HCT116 (cell line): ENCODE measurements around the gene GOLT1A. TPM values are rescaled to one million over a fixed set of nuclear protein-coding genes. Genes with fewer than 3 reads are reported as not detected.

Source experiments
- ATAC-seq: fragments of 200-7000 bp; cut with Tn5 transposase; 2 replicates; pipeline ENCODE4 v1.9.1; 2020; ENCODE audit warnings: mild to moderate bottlenecking, moderate library complexity
- BruUV-seq: library from RNA; stranded (reverse); fragments of 400-500 nt; replicated peaks from 2 replicates; lab custom pipeline; 2021; lab: Mats Ljungman, UMichigan
- CTCF ChIA-PET: fragments of 300-600 bp; sonication (Branson Sonifier 250); formaldehyde crosslinking; loops from one replicate; lab custom pipeline; 2021; ENCODE audit warnings: antibody characterized with exemption; lab: Charles Lee
- POLR2A ChIA-PET: fragments of 300-600, 350-600 bp; sonication (Branson Sonifier 250); formaldehyde crosslinking; loops from one replicate; lab custom pipeline; 2021; ENCODE audit warnings: antibody characterized with exemption; lab: Charles Lee
- RAD21 ChIA-PET, 2 experiments: fragments of 300-600 bp; sonication (Branson Sonifier 250); formaldehyde crosslinking; loops; one replicate each; lab custom pipeline; 2023; ENCODE audit warnings: low total read pairs in 2 of 2; ENCODE audit not compliant: uncharacterized antibody in 2 of 2, unreplicated experiment in 2 of 2, low non-redundant PET in 1 of 2; lab: Charles Lee
- DNase-seq: peaks from one replicate; pipeline ENCODE4 v3.0.0-alpha.2; 2010; ENCODE audit warnings: low read depth, low spot score
- H2AFZ ChIP-seq: fragments of 200-600 bp; shearing (Covaris generic), sonication (generic); 2 replicates; pipeline ENCODE4 v1.6.1; 2017; ENCODE audit warnings: low read depth, mixed run types, mixed read lengths, antibody characterized with exemption, low read length; ENCODE audit not compliant: poor library complexity, severe bottlenecking
- H3K27ac ChIP-seq: 2 replicates; pipeline ENCODE4 v1.5.1; 2012; ENCODE audit warnings: low read depth, low read length
- H3K27me3 ChIP-seq: fragments of 200-600 bp; sonication (generic); 2 replicates; pipeline ENCODE4 v1.6.1; 2016; ENCODE audit warnings: mixed run types, low read length, mixed read lengths; ENCODE audit not compliant: insufficient read depth
- H3K36me3 ChIP-seq, 2 experiments: fragments of 200-500 bp in 1 of 2; fragments of 200-600 bp in 1 of 2; sonication (Bioruptor generic) in 1 of 2; sonication (generic) in 1 of 2; 2 replicates each; pipeline versions ENCODE4 v1.5.1 to v1.6.1; 2014 to 2016; ENCODE audit warnings: low read length in 2 of 2, inconsistent platforms in 1 of 2, mixed read lengths in 1 of 2, mixed run types in 1 of 2; ENCODE audit not compliant: insufficient read depth in 2 of 2, control insufficient read depth in 1 of 2
- H3K4me1 ChIP-seq, 2 experiments: fragments of 200-600 bp in 1 of 2; sonication (generic) in 1 of 2; 2 replicates each; pipeline versions ENCODE4 v1.5.1 to v1.6.1; 2012 to 2017; ENCODE audit warnings: low read length in 2 of 2, inconsistent platforms in 1 of 2, mild to moderate bottlenecking in 1 of 2, mixed read lengths in 1 of 2, mixed run types in 1 of 2, moderate library complexity in 1 of 2; ENCODE audit not compliant: insufficient read depth in 2 of 2, control insufficient read depth in 1 of 2
- H3K4me2 ChIP-seq: fragments of 200-600 bp; sonication (generic); 2 replicates; pipeline ENCODE4 v1.6.1; 2017; ENCODE audit warnings: mixed run types, low read length, mixed read lengths
- H3K4me3 ChIP-seq, 2 experiments: fragments of 200-600 bp in 1 of 2; sonication (generic) in 1 of 2; replicated peaks in 1 of 2; 2 replicates each; pipeline ENCODE4 v1.5.1; 2011 to 2016; ENCODE audit warnings: low read length in 2 of 2, control low read depth in 1 of 2, low read depth in 1 of 2, mild to moderate bottlenecking in 1 of 2, mixed read lengths in 1 of 2, mixed run types in 1 of 2
- H3K79me2 ChIP-seq: fragments of 200-600 bp; sonication (generic); 2 replicates; pipeline ENCODE4 v1.6.1; 2017; ENCODE audit warnings: mild to moderate bottlenecking, mixed run types, low read length, moderate library complexity, mixed read lengths; ENCODE audit not compliant: insufficient read depth
- H3K9ac ChIP-seq: fragments of 200-600 bp; sonication (generic); 2 replicates; pipeline ENCODE4 v1.6.1; 2016; ENCODE audit warnings: low read length, mixed read lengths
- H3K9me2 ChIP-seq: fragments of 200-600 bp; sonication (generic), shearing (Covaris generic); 2 replicates; pipeline ENCODE4 v1.6.1; 2017; ENCODE audit warnings: mixed run types, mild to moderate bottlenecking, moderate library complexity; ENCODE audit not compliant: insufficient read depth
- H3K9me3 ChIP-seq, 2 experiments: fragments of 200-500 bp in 1 of 2; fragments of 200-600 bp in 1 of 2; sonication (Bioruptor generic) in 1 of 2; sonication (generic) in 1 of 2; 2 replicates each; pipeline ENCODE4 v1.6.1; 2014 to 2017; ENCODE audit warnings: low read length in 2 of 2, mixed read lengths in 2 of 2, inconsistent platforms in 1 of 2, low read depth in 1 of 2, mild to moderate bottlenecking in 1 of 2, mixed run types in 1 of 2, moderate library complexity in 1 of 2; ENCODE audit not compliant: control insufficient read depth in 1 of 2, insufficient read depth in 1 of 2
- H4K20me1 ChIP-seq: fragments of 200-600 bp; sonication (generic), shearing (Covaris generic); 2 replicates; pipeline ENCODE4 v1.6.1; 2017; ENCODE audit warnings: mixed run types, mild to moderate bottlenecking, moderate library complexity; ENCODE audit not compliant: insufficient read depth
- CEBPB ChIP-seq: IDR thresholded peaks from 2 replicates; pipeline ENCODE4 v1.6.1; 2012; ENCODE audit warnings: low read depth
- EGR1 ChIP-seq: IDR thresholded peaks from 2 replicates; pipeline ENCODE4 v1.6.1; 2012; ENCODE audit warnings: low read depth
- ELF1 ChIP-seq: IDR thresholded peaks from 2 replicates; pipeline ENCODE4 v1.6.1; 2012; ENCODE audit warnings: low read depth, borderline replicate concordance
- EZH2 ChIP-seq: fragments of 200-600 bp; sonication (generic); IDR thresholded peaks from 2 replicates; pipeline ENCODE4 v1.6.1; 2017; ENCODE audit warnings: antibody characterized with exemption, mixed run types
- FOSL1 ChIP-seq: IDR thresholded peaks from 2 replicates; pipeline ENCODE4 v1.6.1; 2012; ENCODE audit warnings: low read depth
- JUND ChIP-seq: IDR thresholded peaks from 2 replicates; pipeline ENCODE4 v1.6.1; 2012
- POLR2A ChIP-seq: IDR thresholded peaks from 2 replicates; pipeline ENCODE4 v1.7.0; 2011; ENCODE audit warnings: borderline replicate concordance; ENCODE audit not compliant: insufficient read depth, insufficient read length; ENCODE audit errors: extremely low read depth
- SP1 ChIP-seq: IDR thresholded peaks from 2 replicates; pipeline ENCODE4 v1.6.1; 2012; ENCODE audit warnings: low read depth
- SRF ChIP-seq: IDR thresholded peaks from 2 replicates; pipeline ENCODE4 v1.6.1; 2012; ENCODE audit warnings: low read depth
- TCF7L2 ChIP-seq: IDR thresholded peaks from 2 replicates; pipeline ENCODE4 v1.7.0; 2011; ENCODE audit warnings: borderline replicate concordance, inconsistent platforms; ENCODE audit not compliant: insufficient read depth, insufficient read length; ENCODE audit errors: extremely low read depth
- ZFX ChIP-seq: fragments of 450-650 bp; IDR thresholded peaks from 2 replicates; pipeline ENCODE4 v1.6.1; 2017
- intact Hi-C: fragments of 100-400 bp; cut with micrococcal nuclease; formaldehyde crosslinking; loops from 2 replicates; pipeline ENCODE4 v1.10.0; 2022
- total RNA-seq: library from RNA; stranded (reverse); gene quantifications from one replicate; pipeline ENCODE4 v1.2.1, GENCODE V29; 2021; ENCODE audit not compliant: unreplicated experiment
- TF ChIP-seq, protein P1 (sequence below): IDR thresholded peaks from 2 replicates; pipeline ENCODE4 v1.6.1; 2012; ENCODE audit warnings: low read depth
- TF ChIP-seq, protein P2 (sequence below): IDR thresholded peaks from 2 replicates; pipeline ENCODE4 v1.6.1; 2012
- TF ChIP-seq, protein P3 (sequence below): IDR thresholded peaks from 2 replicates; pipeline ENCODE4 v1.6.1; 2012
- TF ChIP-seq, protein P4 (sequence below), 3 experiments: fragments of 200-600 bp in 1 of 3; sonication (generic) in 1 of 3; IDR thresholded peaks in 2 of 3; conservative IDR thresholded peaks in 1 of 3; 2 replicates each; pipeline ENCODE4 v1.5.1; 2012 to 2017; ENCODE audit warnings: low read depth in 2 of 3, low read length in 2 of 3, antibody characterized with exemption in 1 of 3, borderline replicate concordance in 1 of 3, control low read depth in 1 of 3, mild to moderate bottlenecking in 1 of 3, mixed read lengths in 1 of 3, mixed run types in 1 of 3, moderate library complexity in 1 of 3; ENCODE audit not compliant: insufficient read depth in 1 of 3
- TF ChIP-seq, protein P5 (sequence below): IDR thresholded peaks from 2 replicates; pipeline ENCODE4 v1.6.1; 2011; ENCODE audit warnings: mild to moderate bottlenecking, low read length, moderate library complexity; ENCODE audit not compliant: insufficient replicate concordance; ENCODE audit errors: extremely low read depth

Gene GOLT1A
- total RNA-seq, 1 experiment from 2014 or later = 8.0 TPM

DNA sequence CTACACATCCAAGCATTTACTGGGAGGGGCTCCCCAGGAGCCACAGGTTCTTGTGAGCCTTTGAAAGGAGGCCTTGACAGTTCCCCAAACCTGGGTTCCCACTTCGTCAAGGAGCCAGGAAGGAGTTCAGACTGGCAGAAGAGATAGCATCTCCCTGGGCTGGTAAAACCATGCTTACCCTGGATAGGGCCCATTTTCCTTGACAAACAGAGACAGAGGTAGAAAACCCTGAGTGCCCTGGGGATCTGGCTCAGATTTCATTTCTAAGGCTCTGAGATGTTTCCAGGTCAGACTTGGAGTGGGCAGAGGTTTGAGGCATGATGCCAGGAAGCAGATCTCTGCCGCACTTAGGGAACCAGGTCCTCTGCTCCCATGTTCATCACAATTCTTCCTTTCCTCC lies 64.7 kb downstream of the GOLT1A start:
- TSS peak; percentile 29 for BruUV-seq
- Histone ChIP-seq H3K4me2 (no peak overlapping the region), H3K9ac (no peak overlapping the region), H3K27ac (no peak overlapping the region), H3K4me3 (no peak overlapping the region), H3K36me3 (no peaks in the 10 kb centered on the region), H3K79me2 (no peaks in the 10 kb centered on the region), H3K27me3 (no peaks in the 10 kb centered on the region)
- no peak for ATAC-seq
- POLR2A ChIA-PET = no interaction called here
- intact Hi-C loops = no loop called here
- TF ChIP-seq, protein P1, sequence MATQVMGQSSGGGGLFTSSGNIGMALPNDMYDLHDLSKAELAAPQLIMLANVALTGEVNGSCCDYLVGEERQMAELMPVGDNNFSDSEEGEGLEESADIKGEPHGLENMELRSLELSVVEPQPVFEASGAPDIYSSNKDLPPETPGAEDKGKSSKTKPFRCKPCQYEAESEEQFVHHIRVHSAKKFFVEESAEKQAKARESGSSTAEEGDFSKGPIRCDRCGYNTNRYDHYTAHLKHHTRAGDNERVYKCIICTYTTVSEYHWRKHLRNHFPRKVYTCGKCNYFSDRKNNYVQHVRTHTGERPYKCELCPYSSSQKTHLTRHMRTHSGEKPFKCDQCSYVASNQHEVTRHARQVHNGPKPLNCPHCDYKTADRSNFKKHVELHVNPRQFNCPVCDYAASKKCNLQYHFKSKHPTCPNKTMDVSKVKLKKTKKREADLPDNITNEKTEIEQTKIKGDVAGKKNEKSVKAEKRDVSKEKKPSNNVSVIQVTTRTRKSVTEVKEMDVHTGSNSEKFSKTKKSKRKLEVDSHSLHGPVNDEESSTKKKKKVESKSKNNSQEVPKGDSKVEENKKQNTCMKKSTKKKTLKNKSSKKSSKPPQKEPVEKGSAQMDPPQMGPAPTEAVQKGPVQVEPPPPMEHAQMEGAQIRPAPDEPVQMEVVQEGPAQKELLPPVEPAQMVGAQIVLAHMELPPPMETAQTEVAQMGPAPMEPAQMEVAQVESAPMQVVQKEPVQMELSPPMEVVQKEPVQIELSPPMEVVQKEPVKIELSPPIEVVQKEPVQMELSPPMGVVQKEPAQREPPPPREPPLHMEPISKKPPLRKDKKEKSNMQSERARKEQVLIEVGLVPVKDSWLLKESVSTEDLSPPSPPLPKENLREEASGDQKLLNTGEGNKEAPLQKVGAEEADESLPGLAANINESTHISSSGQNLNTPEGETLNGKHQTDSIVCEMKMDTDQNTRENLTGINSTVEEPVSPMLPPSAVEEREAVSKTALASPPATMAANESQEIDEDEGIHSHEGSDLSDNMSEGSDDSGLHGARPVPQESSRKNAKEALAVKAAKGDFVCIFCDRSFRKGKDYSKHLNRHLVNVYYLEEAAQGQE = no peak
- TF ChIP-seq SRF (no peak), FOSL1 (no peak), ZFX (no peak), CEBPB (no peak), TCF7L2 (no peak), EGR1 (no peak), SP1 (no peak), JUND (no peak), EZH2 (no peak), ELF1 (no peak), POLR2A (no peak)
- TF ChIP-seq, protein P2, sequence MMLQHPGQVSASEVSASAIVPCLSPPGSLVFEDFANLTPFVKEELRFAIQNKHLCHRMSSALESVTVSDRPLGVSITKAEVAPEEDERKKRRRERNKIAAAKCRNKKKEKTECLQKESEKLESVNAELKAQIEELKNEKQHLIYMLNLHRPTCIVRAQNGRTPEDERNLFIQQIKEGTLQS = no peak
- TF ChIP-seq, protein P3, sequence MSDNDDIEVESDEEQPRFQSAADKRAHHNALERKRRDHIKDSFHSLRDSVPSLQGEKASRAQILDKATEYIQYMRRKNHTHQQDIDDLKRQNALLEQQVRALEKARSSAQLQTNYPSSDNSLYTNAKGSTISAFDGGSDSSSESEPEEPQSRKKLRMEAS = no peak
- TF ChIP-seq, protein P4, sequence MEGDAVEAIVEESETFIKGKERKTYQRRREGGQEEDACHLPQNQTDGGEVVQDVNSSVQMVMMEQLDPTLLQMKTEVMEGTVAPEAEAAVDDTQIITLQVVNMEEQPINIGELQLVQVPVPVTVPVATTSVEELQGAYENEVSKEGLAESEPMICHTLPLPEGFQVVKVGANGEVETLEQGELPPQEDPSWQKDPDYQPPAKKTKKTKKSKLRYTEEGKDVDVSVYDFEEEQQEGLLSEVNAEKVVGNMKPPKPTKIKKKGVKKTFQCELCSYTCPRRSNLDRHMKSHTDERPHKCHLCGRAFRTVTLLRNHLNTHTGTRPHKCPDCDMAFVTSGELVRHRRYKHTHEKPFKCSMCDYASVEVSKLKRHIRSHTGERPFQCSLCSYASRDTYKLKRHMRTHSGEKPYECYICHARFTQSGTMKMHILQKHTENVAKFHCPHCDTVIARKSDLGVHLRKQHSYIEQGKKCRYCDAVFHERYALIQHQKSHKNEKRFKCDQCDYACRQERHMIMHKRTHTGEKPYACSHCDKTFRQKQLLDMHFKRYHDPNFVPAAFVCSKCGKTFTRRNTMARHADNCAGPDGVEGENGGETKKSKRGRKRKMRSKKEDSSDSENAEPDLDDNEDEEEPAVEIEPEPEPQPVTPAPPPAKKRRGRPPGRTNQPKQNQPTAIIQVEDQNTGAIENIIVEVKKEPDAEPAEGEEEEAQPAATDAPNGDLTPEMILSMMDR (IDR thresholded peaks at IDR 0.05 in 2 of 3, conservative IDR thresholded peaks at IDR 0.05 in 1 of 3; ENCODE audit: borderline replicate concordance in 1 of 3, insufficient read depth in 1 of 3, low read depth in 2 of 3, low read length in 2 of 3) = no peak
- TF ChIP-seq, protein P5, sequence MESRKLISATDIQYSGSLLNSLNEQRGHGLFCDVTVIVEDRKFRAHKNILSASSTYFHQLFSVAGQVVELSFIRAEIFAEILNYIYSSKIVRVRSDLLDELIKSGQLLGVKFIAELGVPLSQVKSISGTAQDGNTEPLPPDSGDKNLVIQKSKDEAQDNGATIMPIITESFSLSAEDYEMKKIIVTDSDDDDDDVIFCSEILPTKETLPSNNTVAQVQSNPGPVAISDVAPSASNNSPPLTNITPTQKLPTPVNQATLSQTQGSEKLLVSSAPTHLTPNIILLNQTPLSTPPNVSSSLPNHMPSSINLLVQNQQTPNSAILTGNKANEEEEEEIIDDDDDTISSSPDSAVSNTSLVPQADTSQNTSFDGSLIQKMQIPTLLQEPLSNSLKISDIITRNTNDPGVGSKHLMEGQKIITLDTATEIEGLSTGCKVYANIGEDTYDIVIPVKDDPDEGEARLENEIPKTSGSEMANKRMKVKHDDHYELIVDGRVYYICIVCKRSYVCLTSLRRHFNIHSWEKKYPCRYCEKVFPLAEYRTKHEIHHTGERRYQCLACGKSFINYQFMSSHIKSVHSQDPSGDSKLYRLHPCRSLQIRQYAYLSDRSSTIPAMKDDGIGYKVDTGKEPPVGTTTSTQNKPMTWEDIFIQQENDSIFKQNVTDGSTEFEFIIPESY = no peak
- TF ChIP-seq, all 23 proteins: peak for 0
- ChIA-PET RAD21 (no interaction called here), CTCF (interaction anchor here (4.3 kb wide), 1 partner anchor 13 kb away, joined by 18 read pairs; no protein-coding TSS in a partner anchor)
- no peaks in the 10 kb centered on the region for H3K9me3 ChIP-seq
- DNase-seq = no peak
- no peaks in the 10 kb centered on the region for H4K20me1 ChIP-seq
- H3K9me2 ChIP-seq = no peaks in the 10 kb centered on the region
- no peak overlapping the region for H2AFZ ChIP-seq
- H3K4me1 ChIP-seq = peaks cover 8 to 27% of the 10 kb centered on the region in 2 experiments
